Effector CD4-positive, alpha-beta T cell (primary cell): ENCODE measurements around the gene RFX2.
"Not testable (repeated sequence)": the region's sequence is repeated elsewhere in the genome, so short reads cannot be mapped to it uniquely, and the experiment has no call there.

Experiments used
- DNase-seq: peaks from one replicate; pipeline ENCODE4 v3.0.0-alpha.2; 2020

Gene RFX2

DNA sequence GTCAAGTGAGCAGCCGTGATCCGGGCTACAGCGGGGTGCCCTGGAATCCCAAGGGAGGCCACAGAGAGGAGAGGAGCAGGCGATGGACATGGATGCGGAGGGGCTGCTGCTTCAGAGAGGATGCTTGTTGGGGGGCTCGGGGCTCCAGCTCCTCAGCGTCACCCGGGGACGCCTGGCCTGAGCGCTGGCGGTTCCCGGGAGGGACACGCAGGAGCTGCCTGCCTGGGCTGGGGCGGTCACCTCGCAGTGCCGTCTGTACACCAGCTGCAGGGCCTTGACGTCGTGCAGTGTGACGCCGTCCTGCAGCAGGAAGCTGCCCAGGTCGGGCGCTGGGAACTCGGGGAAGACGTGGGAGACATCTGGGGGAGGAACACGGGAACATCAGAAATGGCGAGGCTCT, 102.4 kb downstream of the RFX2 start:
- no peak for DNase-seq

DNA sequence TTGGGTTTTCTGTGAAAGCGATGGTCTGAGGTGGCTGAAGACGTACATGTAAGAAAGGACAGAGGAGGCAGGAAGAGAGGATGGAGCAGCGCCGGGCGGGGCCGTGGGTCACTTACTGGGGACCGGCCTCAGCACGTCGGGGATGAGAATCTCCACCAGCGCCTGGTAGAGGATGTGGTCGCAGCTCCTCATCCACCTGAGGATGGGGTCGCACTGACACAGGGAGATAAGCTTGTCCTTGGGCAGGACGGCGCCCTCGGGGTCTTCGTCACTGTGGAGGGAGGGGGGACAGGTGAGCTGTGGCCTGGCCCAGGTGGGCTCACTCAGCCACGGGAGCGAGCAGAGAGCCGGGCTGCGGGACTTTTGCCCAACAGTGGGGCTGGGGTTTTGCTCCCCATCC, 103.4 kb downstream of the RFX2 start:
- DNase-seq = no peak

DNA sequence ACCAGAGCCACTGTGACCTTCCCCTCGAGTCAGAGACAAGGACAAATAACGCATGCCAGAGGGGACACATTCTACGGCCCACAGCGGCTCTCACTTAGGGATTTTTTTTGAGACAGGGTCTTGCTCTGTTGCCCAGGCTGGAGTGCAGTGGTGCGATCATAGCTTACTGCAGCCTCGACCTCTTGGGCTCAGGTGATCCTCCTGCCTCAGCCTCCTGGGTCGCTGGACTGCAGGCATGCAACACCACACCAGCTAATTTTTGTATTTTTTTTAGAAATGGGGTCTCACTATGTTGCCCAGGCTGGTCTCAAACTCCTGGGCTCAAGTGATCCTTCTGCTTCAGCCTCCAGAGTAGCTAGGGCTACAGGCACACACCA, 104.2 kb downstream of the RFX2 start:
- not testable (repeated sequence) for DNase-seq

DNA sequence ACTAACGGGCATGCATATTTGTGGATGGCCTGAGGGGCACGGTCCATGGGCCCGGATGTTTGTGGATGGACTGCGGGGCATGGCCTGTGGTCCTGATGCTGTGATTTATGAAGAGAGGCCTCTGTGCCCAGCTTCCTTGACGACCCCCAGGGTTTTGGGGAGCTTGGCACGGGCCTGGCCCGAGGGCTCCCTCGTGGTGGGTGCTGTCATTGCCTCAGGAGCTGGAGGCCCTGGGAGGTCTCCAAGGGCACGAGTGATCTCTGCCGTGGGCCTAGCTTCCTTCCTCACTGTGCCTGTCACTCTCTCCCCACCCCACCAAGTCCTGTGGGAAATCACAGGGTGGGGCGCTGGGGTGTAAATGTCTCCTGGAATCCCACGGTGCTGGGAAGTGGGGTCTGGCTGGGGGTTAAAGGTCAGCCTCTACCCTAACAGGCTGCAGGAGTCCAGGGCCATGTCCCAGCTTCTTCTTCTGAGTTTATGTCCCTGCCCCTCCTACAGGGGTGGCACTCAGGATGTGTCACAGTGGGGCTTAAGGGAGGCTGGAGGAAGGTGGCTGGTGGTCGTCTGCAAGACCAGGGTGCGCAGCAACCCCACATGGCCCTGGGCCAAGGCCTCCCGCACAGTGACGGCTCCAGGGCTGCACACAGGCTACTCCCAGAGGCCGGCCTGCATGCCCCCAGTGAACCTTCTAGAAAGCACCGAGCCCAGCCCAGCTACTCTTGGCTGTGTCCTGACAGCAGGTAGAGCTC, 104.8 kb downstream of the RFX2 start:
- DNase-seq = no peak

DNA sequence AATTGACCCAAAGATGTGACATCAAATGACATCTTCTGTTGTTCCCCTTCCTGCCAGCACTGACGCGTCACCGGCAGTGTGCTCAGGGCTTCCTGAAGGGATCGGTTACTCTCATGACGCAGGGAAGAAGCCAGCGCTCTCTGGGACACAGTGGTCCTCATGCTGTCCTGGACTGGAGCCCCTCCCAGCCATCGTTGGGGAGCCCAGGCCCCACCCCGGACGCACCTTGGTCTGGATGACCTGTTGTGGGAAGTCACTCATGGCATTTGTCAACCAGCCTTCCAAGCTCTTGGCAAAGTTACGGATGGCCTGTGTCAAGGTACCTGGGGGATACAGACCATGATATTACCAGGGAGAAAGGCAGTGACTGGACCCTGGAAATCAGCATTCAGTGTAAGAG, 106.3 kb downstream of the RFX2 start:
- DNase-seq = no peak

DNA sequence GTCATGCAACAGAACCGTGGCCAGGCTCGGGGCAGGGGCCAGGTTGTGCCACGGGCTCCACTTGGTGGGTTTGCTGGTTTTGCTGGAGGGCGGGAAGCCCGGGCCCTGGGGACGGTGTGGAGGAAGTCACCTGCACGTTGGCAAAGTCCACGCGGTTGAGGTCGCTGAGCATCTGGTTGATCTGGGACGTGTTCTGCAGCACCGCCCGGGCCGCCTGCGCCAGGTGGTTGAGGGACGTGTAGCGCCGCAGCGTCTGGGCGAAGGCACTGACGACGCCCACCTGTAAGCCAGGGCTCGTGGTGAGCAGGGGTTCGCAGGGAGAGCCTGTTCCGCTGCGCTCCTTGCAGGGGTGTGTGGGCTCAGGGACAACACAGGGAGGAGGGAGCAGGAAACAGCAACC, 107.7 kb downstream of the RFX2 start:
- DNase-seq = no peak

DNA sequence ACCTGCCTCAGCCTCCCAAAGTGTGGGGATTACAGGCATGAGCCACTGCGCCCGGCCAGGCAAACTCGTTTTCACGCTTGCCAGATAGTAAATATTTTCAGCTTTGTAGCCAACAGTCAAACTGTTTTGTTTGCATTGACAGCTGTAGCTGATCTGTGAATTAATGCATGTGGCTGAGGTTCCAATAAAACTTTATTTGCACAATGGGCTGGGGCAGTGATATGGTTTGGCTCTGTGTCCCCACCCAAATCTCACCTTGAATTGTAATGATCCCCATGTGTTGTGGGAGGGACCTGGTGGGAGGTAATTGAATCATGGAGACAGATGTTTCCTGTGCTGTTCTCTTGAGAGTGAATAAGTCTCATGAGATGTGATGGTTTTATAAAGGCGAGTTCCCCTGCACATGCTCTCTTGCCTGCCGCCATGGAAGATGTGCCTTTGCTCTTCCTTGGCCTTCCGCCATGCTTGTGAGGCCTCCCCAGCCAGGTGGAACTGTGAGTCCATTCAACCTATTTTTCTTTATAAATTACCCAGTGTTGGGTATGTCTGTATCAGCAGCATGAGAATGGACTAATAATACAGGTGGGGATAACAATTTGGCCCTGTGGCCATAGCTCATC, 110.0 kb downstream of the RFX2 start:
- no peak for DNase-seq

DNA sequence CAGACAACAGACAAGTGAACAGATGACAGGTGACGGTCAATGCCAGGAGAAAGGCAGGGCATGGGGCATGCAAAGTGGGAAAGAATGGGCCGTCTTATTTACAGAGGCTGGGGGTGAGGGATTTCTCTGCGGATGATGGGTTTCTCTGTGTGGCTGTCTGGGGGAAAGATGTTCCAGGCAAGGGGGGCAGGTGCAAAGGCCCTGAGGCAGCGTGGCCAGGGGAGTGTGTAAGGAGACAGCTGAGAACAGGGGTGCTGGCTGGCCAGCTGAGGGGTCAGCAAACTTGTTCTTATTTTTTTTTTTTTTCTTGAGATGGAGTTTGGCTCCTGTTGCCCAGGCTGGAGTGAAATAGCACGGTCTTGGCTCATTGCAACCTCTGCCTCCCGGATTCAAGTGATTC, 110.6 kb downstream of the RFX2 start:
- no peak for DNase-seq

DNA sequence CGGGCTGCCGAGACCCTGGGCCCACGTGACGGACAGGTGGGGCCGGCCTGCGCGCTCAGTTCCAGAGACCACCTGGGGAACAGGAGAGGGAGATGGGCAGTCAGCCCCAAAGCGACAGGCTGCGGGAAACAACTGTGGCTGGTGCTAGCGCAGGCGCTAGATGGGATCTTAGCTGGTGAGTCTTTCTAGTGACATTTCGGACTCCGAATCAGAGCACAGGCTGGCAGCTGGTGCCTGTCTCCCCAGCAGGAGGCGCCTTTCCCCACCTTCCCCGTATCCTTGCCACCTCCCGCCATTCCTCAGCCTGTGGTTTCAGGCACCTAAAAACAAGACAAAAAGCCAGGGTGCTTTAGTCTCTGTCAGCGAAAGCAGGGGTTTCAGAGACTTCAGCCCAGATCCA, 112.9 kb downstream of the RFX2 start:
- DNase-seq = no peak

DNA sequence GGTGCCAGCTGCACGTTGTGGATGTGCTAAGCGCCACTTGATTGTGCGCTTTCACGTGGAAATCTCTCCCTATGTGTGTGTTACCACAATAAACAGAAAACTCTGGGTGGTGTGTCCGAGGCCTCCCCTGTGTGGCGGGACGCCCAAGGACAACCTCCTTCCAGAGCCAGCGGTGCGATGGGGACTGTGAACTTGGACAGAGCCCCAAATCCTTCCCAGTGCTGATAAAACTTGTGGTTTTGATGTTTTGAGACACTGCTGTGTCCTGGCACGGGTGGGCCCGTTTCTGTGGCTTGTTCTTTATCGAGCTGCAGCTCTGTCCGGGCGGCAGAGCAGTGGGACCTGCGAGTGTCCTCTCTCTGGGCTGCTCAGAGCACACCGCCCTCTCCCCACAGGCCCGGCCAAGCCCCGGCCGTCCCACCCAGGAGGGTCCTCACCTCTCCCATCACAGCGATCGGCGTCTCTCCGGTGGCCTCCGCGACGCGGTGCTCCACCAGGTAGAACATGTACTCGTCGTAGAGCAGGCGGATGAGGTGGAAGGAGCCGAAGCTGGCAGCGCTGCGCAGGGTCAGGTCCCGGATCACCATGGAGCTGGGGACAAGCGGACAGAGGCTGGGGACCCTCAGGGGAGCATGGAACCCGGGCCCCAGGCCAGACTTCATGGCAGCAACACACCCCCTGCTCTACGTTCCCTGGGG, 113.5 kb downstream of the RFX2 start:
- no peak for DNase-seq

DNA sequence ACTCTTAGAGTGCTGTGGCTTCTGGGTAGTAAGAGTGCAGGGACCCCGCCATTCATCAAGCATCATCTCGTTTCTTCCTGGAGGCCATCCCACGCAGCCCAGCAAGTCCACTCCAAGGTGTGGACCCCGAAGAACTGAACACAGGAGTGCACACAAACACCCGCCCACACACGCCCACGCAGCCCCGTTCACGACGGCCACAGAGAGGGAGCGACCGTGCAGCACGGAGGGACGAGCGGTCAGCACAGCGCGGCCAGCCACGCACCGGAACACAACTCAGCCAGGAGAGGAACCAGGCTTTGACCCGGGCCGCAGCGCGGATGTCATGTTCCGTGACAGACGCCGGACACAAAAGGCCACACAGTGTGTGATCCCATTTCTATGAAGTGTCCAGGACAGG, 114.2 kb downstream of the RFX2 start:
- DNase-seq = no peak

DNA sequence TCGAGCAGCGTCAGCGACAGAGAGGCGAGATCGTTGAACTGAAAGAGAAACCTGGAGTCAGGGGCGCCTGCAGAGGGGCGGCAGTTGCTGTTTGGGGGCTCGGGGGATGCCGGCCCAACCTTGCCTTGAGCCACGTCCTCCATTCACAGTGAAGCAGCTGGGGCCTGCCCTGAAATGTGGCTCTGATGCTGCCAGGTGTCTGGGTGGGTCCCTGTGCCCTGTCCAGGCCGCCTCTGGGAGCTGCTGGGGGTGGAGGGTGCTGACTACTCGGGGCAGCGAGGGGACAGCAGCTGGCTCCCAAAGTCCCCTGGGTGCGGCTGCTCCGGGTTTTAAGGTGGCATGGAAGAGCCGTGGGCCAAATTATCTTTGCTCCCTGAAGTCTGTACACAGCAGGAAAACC, 114.7 kb downstream of the RFX2 start:
- DNase-seq = no peak

DNA sequence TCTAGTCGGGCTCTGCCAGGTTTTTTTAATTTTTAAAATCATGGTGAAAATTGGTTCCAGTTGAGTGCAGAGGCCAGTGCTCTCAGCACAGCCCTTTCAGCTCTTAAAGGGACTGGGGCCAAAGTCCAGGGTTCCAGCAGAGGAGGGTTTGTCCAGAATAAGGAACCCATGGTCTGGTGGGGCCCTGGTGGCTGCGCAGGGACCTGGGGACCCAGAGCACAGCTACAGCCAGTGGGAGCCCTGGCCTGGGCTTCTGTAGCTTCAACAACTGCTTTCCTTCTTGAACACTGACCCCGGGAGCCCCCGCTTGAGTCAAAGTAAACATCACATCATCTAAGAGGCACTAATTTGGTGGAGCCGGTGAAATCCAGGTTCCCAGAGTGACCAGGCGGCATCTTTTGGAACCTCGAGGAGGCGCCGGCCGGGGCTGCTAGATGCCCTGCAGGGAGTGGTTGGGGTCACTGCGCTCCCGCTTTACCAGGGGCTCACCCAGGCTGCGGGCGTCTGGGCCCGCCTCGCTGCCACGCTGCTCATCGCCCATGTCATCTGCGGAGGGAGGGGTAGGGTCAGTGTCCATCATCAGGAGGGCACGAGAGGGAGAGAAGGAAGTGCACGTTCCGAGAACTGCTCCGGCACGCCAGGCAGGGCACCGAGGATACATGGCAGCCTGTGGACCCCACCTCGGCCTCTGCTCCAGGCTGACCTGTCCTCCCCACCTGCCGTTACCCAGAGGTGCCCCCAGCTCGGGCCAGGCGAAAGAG, 115.7 kb downstream of the RFX2 start:
- DNase-seq = no peak

DNA sequence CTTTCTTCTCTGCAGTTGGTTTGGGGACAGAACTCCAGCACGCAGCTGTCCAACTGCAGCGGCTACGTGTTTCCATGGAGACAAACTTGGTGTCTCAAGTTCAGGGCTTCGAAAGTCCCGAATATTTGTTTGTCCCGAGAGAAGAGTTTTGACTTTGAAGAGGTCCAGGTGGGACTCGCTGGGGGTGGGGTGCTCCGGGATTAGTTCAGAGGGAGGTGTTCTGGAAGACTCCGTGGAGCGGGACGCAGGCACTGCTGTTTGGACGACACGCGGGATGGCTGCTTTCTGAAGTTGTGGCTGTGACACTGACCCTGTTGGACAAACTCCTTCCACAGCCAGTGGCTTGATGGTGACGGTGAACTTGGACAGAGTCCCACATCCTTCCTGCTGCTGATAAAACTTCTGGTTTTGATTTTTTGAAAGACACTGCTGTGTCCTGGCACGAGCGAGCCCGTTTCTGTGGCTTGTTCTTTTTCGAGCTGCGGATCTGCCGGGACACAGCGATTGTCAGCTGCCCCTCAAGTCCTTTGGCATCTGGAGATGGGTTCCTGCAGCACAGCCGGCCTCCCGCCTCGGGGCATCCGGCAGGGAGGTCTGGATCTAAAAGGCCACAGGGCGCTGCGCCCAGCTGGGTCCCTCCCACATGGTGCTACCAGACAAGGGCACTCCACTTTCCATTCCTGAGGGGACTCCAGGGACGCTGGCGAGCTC, 116.5 kb downstream of the RFX2 start:
- DNase-seq = no peak

DNA sequence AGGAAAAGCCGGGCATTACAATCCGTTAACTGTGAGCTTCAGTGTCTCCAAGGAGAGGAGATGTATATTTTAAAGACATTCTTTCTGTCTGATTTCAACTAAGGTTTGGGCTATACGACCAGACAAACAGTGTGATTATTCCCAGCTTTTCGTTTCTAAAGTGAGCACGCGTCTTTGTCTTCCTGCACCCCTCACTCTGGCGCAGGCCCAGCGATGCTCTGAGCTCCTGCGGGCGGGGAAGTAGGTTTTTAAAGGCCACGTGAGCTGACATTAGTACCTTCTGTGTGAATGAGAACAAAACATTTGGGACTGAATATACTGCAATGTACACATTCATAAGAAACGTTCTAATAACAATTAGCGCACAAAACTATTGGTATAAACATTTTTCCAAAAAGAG, 117.1 kb downstream of the RFX2 start:
- DNase-seq = no peak

DNA sequence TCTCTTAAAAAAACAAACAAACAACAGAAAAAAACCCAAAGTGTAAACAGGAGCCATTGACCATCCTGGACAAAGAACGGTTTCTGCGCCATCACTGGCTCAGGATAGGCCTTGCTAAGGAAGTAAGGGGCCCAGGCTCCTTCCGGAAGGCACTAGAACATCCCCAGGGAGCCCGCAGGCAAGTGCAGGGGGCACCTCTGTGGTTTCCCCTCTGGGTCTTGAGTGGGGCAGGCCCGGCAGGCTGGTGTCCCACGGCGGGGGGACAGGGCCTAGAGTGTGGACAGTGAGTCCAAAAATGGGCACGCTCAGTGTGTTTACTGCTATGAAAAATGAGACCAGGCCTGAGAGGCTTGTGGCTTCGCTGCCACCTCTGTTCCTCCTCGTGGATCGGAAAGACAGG, 117.5 kb downstream of the RFX2 start:
- no peak for DNase-seq

DNA sequence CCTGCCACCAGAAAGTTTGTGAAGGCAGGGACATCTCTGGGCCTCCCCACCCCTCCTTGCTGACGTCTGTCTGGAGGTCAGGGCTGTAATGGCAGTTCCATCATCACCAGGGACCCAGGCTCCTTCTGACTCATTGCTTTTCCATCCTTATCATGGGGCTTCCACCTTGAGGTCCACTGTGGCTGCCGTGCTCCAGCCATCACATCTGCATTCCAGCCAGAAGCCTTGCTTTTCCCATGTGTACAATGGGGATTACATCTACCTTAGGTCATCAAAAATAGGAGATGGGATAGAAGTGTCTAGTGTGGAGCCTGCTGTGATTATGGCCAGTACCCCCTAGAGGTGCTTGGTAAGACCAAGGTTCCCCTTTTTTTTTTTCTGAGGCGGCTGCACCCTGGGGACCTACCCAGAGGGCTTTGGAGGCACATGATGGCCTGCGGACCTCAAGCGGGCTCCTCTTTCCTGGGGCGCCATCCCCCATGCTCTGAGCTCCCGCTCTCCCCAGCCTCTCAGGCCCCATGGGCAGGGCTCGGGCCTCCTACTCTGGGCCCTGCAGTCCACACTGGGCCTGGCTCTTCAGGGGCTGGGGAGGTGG, 119.0 kb downstream of the RFX2 start:
- no peak for DNase-seq

DNA sequence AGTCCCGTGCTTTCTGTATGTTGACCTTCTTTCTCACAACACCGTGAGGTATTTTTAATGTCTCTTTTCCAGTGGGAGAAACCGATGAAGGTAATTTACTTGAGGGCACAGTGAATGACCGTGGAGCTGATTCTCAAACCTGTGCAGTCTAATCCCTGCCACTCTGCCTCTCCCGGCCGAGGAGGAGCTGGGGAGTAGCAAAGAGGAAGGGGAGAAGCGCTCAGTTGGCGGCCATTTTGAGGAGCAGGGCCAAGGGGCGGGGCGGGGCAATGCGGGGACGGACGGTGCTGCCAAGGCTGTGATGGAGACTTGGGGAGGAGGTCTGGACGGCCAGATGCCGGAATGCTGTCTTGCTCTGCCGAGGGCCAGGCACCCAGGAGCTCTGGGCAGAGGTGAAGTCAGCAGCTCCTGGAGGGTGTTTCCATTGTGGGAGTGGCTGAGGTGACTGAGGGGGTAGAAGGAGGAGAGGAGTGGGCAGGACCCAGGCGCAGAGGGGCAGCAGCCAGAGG, 120.0 kb downstream of the RFX2 start:
- no peak for DNase-seq

DNA sequence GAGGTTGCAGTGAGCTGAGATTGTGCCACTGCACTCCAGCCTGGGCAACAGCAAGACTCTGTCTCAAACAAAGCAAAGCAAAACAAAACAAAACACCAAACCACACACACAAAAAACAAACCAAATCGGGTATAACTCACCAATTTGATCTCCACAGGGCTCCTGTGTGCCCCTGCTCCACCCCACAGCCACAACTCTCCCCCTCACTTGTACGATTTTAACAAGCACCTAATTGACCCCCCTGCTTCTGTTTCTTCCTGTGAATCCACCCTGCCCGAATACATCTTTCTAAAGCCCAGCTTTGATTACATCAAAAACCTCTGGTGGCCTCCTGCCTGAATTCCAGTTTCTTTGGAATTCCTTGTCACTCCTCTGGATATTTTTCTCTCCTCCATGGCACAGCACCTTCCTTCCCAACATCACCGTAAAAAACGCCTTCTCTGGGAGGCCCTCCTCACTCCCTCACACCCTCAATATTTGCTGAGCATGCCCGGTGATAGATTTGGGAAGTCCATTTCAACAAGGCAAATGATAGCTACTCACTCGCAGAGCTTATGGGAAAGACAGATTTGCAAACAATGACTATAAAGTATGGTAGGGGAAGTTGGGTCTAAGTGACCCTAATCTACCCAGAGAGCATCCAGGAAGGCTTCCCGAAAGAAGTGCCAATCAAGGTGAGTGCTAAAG, 120.8 kb downstream of the RFX2 start:
- DNase-seq = no peak

DNA sequence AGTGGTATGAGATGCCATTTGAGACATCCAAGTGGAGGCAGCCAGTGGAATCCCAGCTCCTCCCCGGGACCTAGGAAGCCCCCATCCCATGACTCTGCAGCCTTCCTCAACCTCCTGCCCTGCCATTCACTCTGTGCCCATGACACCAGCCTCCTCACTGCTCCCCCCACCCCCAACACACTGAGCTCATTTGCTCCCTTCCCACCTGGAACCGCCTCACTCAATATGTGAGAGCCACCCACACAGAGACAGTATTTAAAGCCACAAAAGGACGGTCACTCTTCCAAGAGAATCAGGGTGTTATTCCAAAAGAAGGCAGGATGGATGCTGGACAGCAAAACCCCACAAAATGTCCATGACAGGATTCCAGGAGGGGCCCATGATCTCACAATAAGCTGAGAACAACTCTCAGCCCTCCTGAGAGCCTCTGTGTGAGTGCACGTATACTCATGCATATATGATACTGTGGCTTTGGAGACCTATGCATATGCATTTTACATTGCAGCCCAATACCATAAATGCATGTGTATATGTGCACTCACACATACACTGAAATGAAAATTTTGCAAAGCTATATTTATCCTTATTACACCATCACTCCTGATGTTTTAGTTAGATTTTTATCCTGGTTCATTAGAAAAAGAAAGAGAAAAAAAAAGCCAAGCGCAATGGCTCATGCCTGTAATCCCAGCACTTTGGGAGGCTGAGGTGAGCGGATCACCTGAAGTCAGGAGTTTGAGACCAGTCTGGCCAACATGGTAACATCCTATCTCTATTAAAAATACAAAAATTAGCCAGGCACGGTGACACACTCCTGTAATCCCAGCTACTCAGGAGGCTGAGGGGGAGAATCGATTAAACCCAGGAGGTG, 121.5 kb downstream of the RFX2 start:
- DNase-seq = no peak
